HEK293 (cell line): Measurements from ENCODE around the gene MLN.

ENCODE experiments used
- GLI4 ChIP-seq: fragments of 450-650 bp; formaldehyde crosslinking; IDR thresholded peaks from 2 replicates; pipeline ENCODE4 v1.5.1; 2016; ENCODE audit warnings: missing biosample characterization, missing genetic modification characterization
- IKZF3 ChIP-seq: fragments of 450-650 bp; IDR thresholded peaks from 2 replicates; pipeline ENCODE4 v1.5.0; 2018; ENCODE audit warnings: missing biosample characterization, mild to moderate bottlenecking, missing genetic modification characterization, moderate library complexity
- KLF1 ChIP-seq: fragments of 450-650 bp; formaldehyde crosslinking; IDR thresholded peaks from 2 replicates; pipeline ENCODE4 v1.5.1; 2016; ENCODE audit warnings: missing biosample characterization, missing genetic modification characterization
- MYNN ChIP-seq: fragments of 450-650 bp; formaldehyde crosslinking; IDR thresholded peaks from 2 replicates; pipeline ENCODE4 v1.5.1; 2016; ENCODE audit warnings: missing biosample characterization, missing genetic modification characterization, borderline replicate concordance
- MZF1 ChIP-seq: fragments of 450-650 bp; formaldehyde crosslinking; IDR thresholded peaks from 2 replicates; pipeline ENCODE4 v1.5.1; 2017; ENCODE audit warnings: missing biosample characterization, missing genetic modification characterization, borderline replicate concordance
- PRDM4 ChIP-seq: fragments of 450-650 bp; formaldehyde crosslinking; IDR thresholded peaks from 2 replicates; pipeline ENCODE4 v1.5.1; 2017; ENCODE audit warnings: missing biosample characterization, missing genetic modification characterization
- SP3 ChIP-seq: fragments of 450-650 bp; formaldehyde crosslinking; IDR thresholded peaks from 2 replicates; pipeline ENCODE4 v1.5.1; 2016; ENCODE audit warnings: missing biosample characterization, missing genetic modification characterization
- YY2 ChIP-seq: fragments of 450-650 bp; formaldehyde crosslinking; IDR thresholded peaks from 2 replicates; pipeline ENCODE4 v1.5.1; 2016; ENCODE audit warnings: missing biosample characterization, missing genetic modification characterization
- ZFHX2 ChIP-seq: fragments of 450-650 bp; formaldehyde crosslinking; conservative IDR thresholded peaks from 2 replicates; pipeline ENCODE4 v1.5.1; 2016; ENCODE audit warnings: missing biosample characterization, missing genetic modification characterization
- ZFP41 ChIP-seq: fragments of 450-650 bp; formaldehyde crosslinking; IDR thresholded peaks from 2 replicates; pipeline ENCODE4 v1.5.1; 2016; ENCODE audit warnings: missing biosample characterization, missing genetic modification characterization, borderline replicate concordance
- ZNF114 ChIP-seq: fragments of 450-650 bp; formaldehyde crosslinking; IDR thresholded peaks from 2 replicates; pipeline ENCODE4 v1.5.0; 2017; ENCODE audit warnings: missing biosample characterization, missing genetic modification characterization
- ZNF16 ChIP-seq: fragments of 450-650 bp; formaldehyde crosslinking; IDR thresholded peaks from 2 replicates; pipeline ENCODE4 v1.5.1; 2016; ENCODE audit warnings: low read depth, missing biosample characterization, missing genetic modification characterization
- ZNF184 ChIP-seq: fragments of 450-650 bp; IDR thresholded peaks from 2 replicates; pipeline ENCODE4 v1.5.1; 2018; ENCODE audit warnings: missing biosample characterization, mild to moderate bottlenecking, missing genetic modification characterization
- ZNF214 ChIP-seq: fragments of 450-650 bp; formaldehyde crosslinking; IDR thresholded peaks from 2 replicates; pipeline ENCODE4 v1.5.1; 2017; ENCODE audit warnings: missing biosample characterization, mild to moderate bottlenecking, missing genetic modification characterization, borderline replicate concordance
- ZNF24 ChIP-seq: fragments of 450-650 bp; formaldehyde crosslinking; IDR thresholded peaks from 2 replicates; pipeline ENCODE4 v1.5.1; 2016; ENCODE audit warnings: missing biosample characterization, missing genetic modification characterization
- ZNF292 ChIP-seq: fragments of 450-650 bp; formaldehyde crosslinking; IDR thresholded peaks from 2 replicates; pipeline ENCODE4 v1.5.1; 2016; ENCODE audit warnings: low read depth, missing biosample characterization, missing genetic modification characterization, borderline replicate concordance
- ZNF311 ChIP-seq: fragments of 450-650 bp; formaldehyde crosslinking; IDR thresholded peaks from 2 replicates; pipeline ENCODE4 v1.5.1; 2017; ENCODE audit warnings: missing biosample characterization, missing genetic modification characterization, borderline replicate concordance
- ZNF426 ChIP-seq: fragments of 450-650 bp; formaldehyde crosslinking; IDR thresholded peaks from 2 replicates; pipeline ENCODE4 v1.5.1; 2017; ENCODE audit warnings: missing biosample characterization, missing genetic modification characterization, mild to moderate bottlenecking, inconsistent platforms, moderate library complexity
- ZNF473 ChIP-seq: fragments of 450-650 bp; formaldehyde crosslinking; IDR thresholded peaks from 2 replicates; pipeline ENCODE4 v1.5.1; 2017; ENCODE audit warnings: missing biosample characterization, missing genetic modification characterization
- ZNF48 ChIP-seq: fragments of 450-650 bp; formaldehyde crosslinking; IDR thresholded peaks from 2 replicates; pipeline ENCODE4 v1.5.1; 2016; ENCODE audit warnings: missing biosample characterization, missing genetic modification characterization
- ZNF518A ChIP-seq: fragments of 450-650 bp; formaldehyde crosslinking; conservative IDR thresholded peaks from 2 replicates; pipeline ENCODE4 v1.5.1; 2016; ENCODE audit warnings: low read depth, missing biosample characterization, missing genetic modification characterization
- ZNF549 ChIP-seq: fragments of 450-650 bp; IDR thresholded peaks from 2 replicates; pipeline ENCODE4 v1.5.1; 2018; ENCODE audit warnings: missing biosample characterization, missing genetic modification characterization, mild to moderate bottlenecking, inconsistent platforms, moderate library complexity
- ZNF555 ChIP-seq: fragments of 450-650 bp; formaldehyde crosslinking; conservative IDR thresholded peaks from 2 replicates; pipeline ENCODE4 v1.5.1; 2017; ENCODE audit warnings: missing biosample characterization, mild to moderate bottlenecking, missing genetic modification characterization, inconsistent platforms
- ZNF596 ChIP-seq: fragments of 450-650 bp; IDR thresholded peaks from 2 replicates; pipeline ENCODE4 v1.5.0; 2018; ENCODE audit warnings: missing biosample characterization, mild to moderate bottlenecking, missing genetic modification characterization, moderate library complexity
- ZNF629 ChIP-seq: fragments of 450-650 bp; formaldehyde crosslinking; IDR thresholded peaks from 2 replicates; pipeline ENCODE4 v1.5.1; 2017; ENCODE audit warnings: missing biosample characterization, missing genetic modification characterization
- ZNF639 ChIP-seq: fragments of 450-650 bp; formaldehyde crosslinking; IDR thresholded peaks from 2 replicates; pipeline ENCODE4 v1.5.1; 2016; ENCODE audit warnings: missing biosample characterization, missing genetic modification characterization
- ZNF677 ChIP-seq: fragments of 450-650 bp; IDR thresholded peaks from 2 replicates; pipeline ENCODE4 v1.5.0; 2018; ENCODE audit warnings: missing biosample characterization, mild to moderate bottlenecking, missing genetic modification characterization, moderate library complexity
- ZNF76 ChIP-seq: fragments of 450-650 bp; formaldehyde crosslinking; IDR thresholded peaks from 2 replicates; pipeline ENCODE4; 2016; ENCODE audit warnings: low read depth, missing biosample characterization, missing genetic modification characterization, borderline replicate concordance
- ZSCAN18 ChIP-seq: fragments of 450-650 bp; formaldehyde crosslinking; IDR thresholded peaks from 2 replicates; pipeline ENCODE4 v1.5.1; 2016; ENCODE audit warnings: missing biosample characterization, missing genetic modification characterization
- ZSCAN5A ChIP-seq: fragments of 450-650 bp; formaldehyde crosslinking; IDR thresholded peaks from 2 replicates; pipeline ENCODE4 v1.5.1; 2016; ENCODE audit warnings: missing biosample characterization, missing genetic modification characterization

MLN gene

GRCh38 chr6:33815854-33816253 lies 12.1 kb upstream of the MLN start (continued):
- TF ChIP-seq ZNF518A (tag by site-specific recombination), result peak; percentile 40; the same call in 1 of the 2 replicates
- no peak for TF ChIP-seq YY2 (tag by site-specific recombination)
- no peak for TF ChIP-seq ZNF311 (tag by site-specific recombination)
- no peak for TF ChIP-seq ZNF292 (tag by site-specific recombination)
- no peak for TF ChIP-seq MZF1 (tag by site-specific recombination)
- TF ChIP-seq ZNF184 (tag by site-specific recombination), result no peak
- no peak for TF ChIP-seq IKZF3 (tag by site-specific recombination)
- no peak for TF ChIP-seq ZNF473 (tag by site-specific recombination)
- TF ChIP-seq ZNF16 (tag by site-specific recombination), result no peak
- TF ChIP-seq ZNF76 (tag by site-specific recombination), result peak; percentile 93
- no peak for TF ChIP-seq ZNF214 (tag by site-specific recombination)
- TF ChIP-seq ZNF549 (tag by site-specific recombination), result no peak
- no peak for TF ChIP-seq ZNF639 (tag by site-specific recombination)
- TF ChIP-seq GLI4 (tag by site-specific recombination), result no peak
- TF ChIP-seq MYNN (tag by site-specific recombination), result no peak
- TF ChIP-seq ZNF629 (tag by site-specific recombination), result no peak
- TF ChIP-seq ZNF555, result no peak
- TF ChIP-seq ZNF426 (tag by site-specific recombination), result no peak
- no peak for TF ChIP-seq ZSCAN5A (tag by site-specific recombination)
- no peak for TF ChIP-seq ZFP41 (tag by site-specific recombination)
- no peak for TF ChIP-seq ZNF24 (tag by site-specific recombination)
- TF ChIP-seq SP3, result peak; percentile 42; the same call in 1 of the 2 replicates
- no peak for TF ChIP-seq PRDM4 (tag by site-specific recombination)
- no peak for TF ChIP-seq ZNF114 (tag by site-specific recombination)
- no peak for TF ChIP-seq ZNF677 (tag by site-specific recombination)
- no peak for TF ChIP-seq ZNF48
- peak; percentile 46; the same call in 1 of the 2 replicates for TF ChIP-seq ZFHX2 (tag by site-specific recombination)
- no peak for TF ChIP-seq KLF1 (tag by site-specific recombination)
- TF ChIP-seq ZSCAN18, result no peak
- no peak for TF ChIP-seq ZNF596
